A549 (cell line): ENCODE results near the gene FAM131C. TPM values are rescaled to one million over a fixed set of nuclear protein-coding genes. Genes with fewer than 3 reads are reported as not detected.

Source experiments
- ATAC-seq, 2 experiments: fragments of 200-7000 bp in 1 of 2; fragments of >200 bp in 1 of 2; cut with Nextera tagmentation in 1 of 2; cut with Tn5 transposase in 1 of 2; 3 replicates each; pipeline versions ENCODE4 v1.8.0 to v1.9.1; 2018 to 2020; ENCODE audit warnings: mild to moderate bottlenecking in 1 of 2, moderate library complexity in 1 of 2
- CTCF ChIA-PET: fragments of 300-600 bp; sonication (Branson Sonifier 250); formaldehyde crosslinking; extraction: SDS; loops from one replicate; lab custom pipeline; 2021; ENCODE audit warnings: antibody characterized with exemption, inconsistent platforms; lab: Yijun Ruan, JAX
- POLR2A ChIA-PET: fragments of 350-600 bp; formaldehyde crosslinking; extraction: SDS; loops from one replicate; lab custom pipeline; 2021; ENCODE audit warnings: antibody characterized with exemption, inconsistent platforms; lab: Yijun Ruan, JAX
- DNase-seq, 2 experiments: peaks; one replicate each; pipeline versions ENCODE4 v3.0.0 to v3.0.0-alpha.2; 2011 to 2016; ENCODE audit warnings: low read depth in 1 of 2, low spot score in 1 of 2
- FAIRE-seq: peaks from 2 replicates; lab custom pipeline; 2011; peaks lifted over from hg19 to GRCh38; lab: Jason Lieb, UNC
- H3K27ac ChIP-seq, 2 experiments: fragments of >200 bp; sonication (Bioruptor Twin); formaldehyde crosslinking; 3 replicates each; pipeline ENCODE4 v1.5.1; 2016 to 2017
- H3K4me1 ChIP-seq: fragments of >200 bp; sonication (Bioruptor Twin); formaldehyde crosslinking; 3 replicates; pipeline ENCODE4 v1.6.1; 2016
- H3K4me2 ChIP-seq: fragments of >200 bp; sonication (Bioruptor Twin); formaldehyde crosslinking; 3 replicates; pipeline ENCODE4 v1.6.1; 2016
- H3K4me3 ChIP-seq: fragments of >200 bp; sonication (Bioruptor Twin); formaldehyde crosslinking; 3 replicates; pipeline ENCODE4 v1.5.1; 2016
- H3K9me3 ChIP-seq: fragments of >200 bp; sonication (Bioruptor Twin); formaldehyde crosslinking; 3 replicates; pipeline ENCODE4 v1.6.1; 2016
- BCL3 ChIP-seq: fragments of >200 bp; sonication (Bioruptor Twin); formaldehyde crosslinking; IDR thresholded peaks from 3 replicates; pipeline ENCODE4 v1.6.1; 2016
- CHD4 ChIP-seq: fragments of 200-600 bp; sonication (generic); IDR thresholded peaks from 2 replicates; pipeline ENCODE4 v1.6.1; 2016; ENCODE audit warnings: antibody characterized with exemption, mild to moderate bottlenecking, borderline replicate concordance
- FOSL2 ChIP-seq, 2 experiments: fragments of 450-650 bp in 1 of 2; fragments of >200 bp in 1 of 2; sonication (Bioruptor Twin) in 1 of 2; formaldehyde crosslinking; IDR thresholded peaks; 2 replicates each; pipeline versions ENCODE4 v1.5.0 to v1.6.1; 2016 to 2020; ENCODE audit warnings: mild to moderate bottlenecking in 1 of 2, moderate library complexity in 1 of 2
- GATA3 ChIP-seq: IDR thresholded peaks from 2 replicates; pipeline ENCODE4 v1.6.1; 2012; ENCODE audit warnings: borderline replicate concordance
- HES2 ChIP-seq: fragments of >200 bp; sonication (Bioruptor Twin); formaldehyde crosslinking; IDR thresholded peaks from 2 replicates; pipeline ENCODE4 v1.6.1; 2016
- HOXB5 ChIP-seq: fragments of 250-450 bp; sonication (Bioruptor Pico); IDR thresholded peaks from 2 replicates; pipeline ENCODE4 v1.5.0; 2020; ENCODE audit warnings: mild to moderate bottlenecking, moderate library complexity
- JUN ChIP-seq, 2 experiments: fragments of >200 bp; sonication (Bioruptor Twin); formaldehyde crosslinking; IDR thresholded peaks; 2 replicates in 1 of 2; 3 replicates in 1 of 2; pipeline ENCODE4 v1.6.1; 2016 to 2017
- JUNB ChIP-seq: fragments of >200 bp; sonication (Bioruptor Twin); formaldehyde crosslinking; IDR thresholded peaks from 2 replicates; pipeline ENCODE4 v1.6.1; 2016
- MAX ChIP-seq: IDR thresholded peaks from 2 replicates; pipeline ENCODE4 v1.6.1; 2012
- MYC ChIP-seq: IDR thresholded peaks from 2 replicates; pipeline ENCODE4 v1.6.1; 2012; ENCODE audit warnings: mild to moderate bottlenecking, inconsistent platforms, low read length, improper control_type of control experiment, borderline replicate concordance
- PHF8 ChIP-seq: fragments of 200-600 bp; sonication (generic); IDR thresholded peaks from 2 replicates; pipeline ENCODE4 v1.6.1; 2016; ENCODE audit warnings: low read depth, mild to moderate bottlenecking, antibody characterized with exemption, moderate library complexity, borderline replicate concordance
- POLR2AphosphoS2 ChIP-seq: conservative IDR thresholded peaks from 2 replicates; pipeline ENCODE4 v1.6.1; 2012; ENCODE audit warnings: low read length, improper control_type of control experiment, inconsistent platforms
- REST ChIP-seq: fragments of 200-600 bp; sonication (generic); IDR thresholded peaks from 2 replicates; pipeline ENCODE4 v1.6.1; 2016; ENCODE audit warnings: antibody characterized with exemption, mild to moderate bottlenecking, moderate library complexity
- TP53 ChIP-seq: fragments of 250-450 bp; sonication (Bioruptor Pico); IDR thresholded peaks from 2 replicates; pipeline ENCODE4 v1.5.0; 2021; ENCODE audit warnings: mild to moderate bottlenecking, moderate library complexity
- WGBS: methylation state at CpG from one replicate; pipeline ENCODE4 v1.1.6; 2017; ENCODE audit errors: missing lambda C conversion rate; 5-methylcytosine and 5-hydroxymethylcytosine counted together
- polyA plus RNA-seq, 4 experiments: library from polyadenylated mRNA; depleted of rRNA in 3 of 4; stranded (reverse); fragments of >200 nt; fragmentation: RNase III in 1 of 4; extraction: RNeasy Plus Mini Kit Qiagen cat#74134 plus additional on column Dnase treatment in 1 of 4; gene quantifications; 2 replicates in 3 of 4; 3 replicates in 1 of 4; pipeline ENCODE4 v1.2.3, GENCODE V29; 2011 to 2017
- TF ChIP-seq, protein P1 (sequence below): IDR thresholded peaks from 2 replicates; pipeline ENCODE4 v1.6.1; 2012; ENCODE audit warnings: low read depth, borderline replicate concordance

FAM131C gene
- polyA plus RNA-seq, 2 of the 4 experiments (the other 2 are of a cell fraction), result 2.3 to 6.7 TPM

- TF ChIP-seq REST (no peak), BCL3 (no peak), JUN (IDR thresholded peaks at IDR 0.05) (no peak), MYC (no peak), CHD4 (no peak), TP53 (CRISPR knock-in tag) (no peak), GATA3 (no peak), MAX (no peak)
These were observed 4.2 kb upstream of the FAM131C start (continued) for GRCh38 chr1:16077406-16078245.

GRCh38 chr1:16076865-16077238 is 3.4 kb upstream of the FAM131C start:
- ChIA-PET CTCF (interaction anchor here (0.6 to 12.5 kb wide), 9 partner anchors 9 to 287 kb away, joined by 3 to 318 read pairs (median 13); partner anchors contain the start of gene EPHA2), POLR2A (no interaction called here)
- 81% methylated on average over 2 of the region's 11 CpGs for WGBS
- Histone ChIP-seq H3K9me3 (no peaks in the 10 kb centered on the region), H3K4me3 (no peak overlapping the region), H3K4me1 (peaks cover 64% of the 10 kb centered on the region), H3K27ac (peak overlapping the region; percentile 95 to 100), H3K4me2 (peak overlapping the region; percentile 79)
- no peak for FAIRE-seq
- DNase-seq, result peak in 1 of 2 experiments; percentile 67
- ATAC-seq, result peak; percentile 27 to 49
- TF ChIP-seq HOXB5 (CRISPR knock-in tag) (peak; percentile 77; the same call in 1 of the 2 replicates), POLR2AphosphoS2 (no peak), HES2 (no peak), MAX (peak; percentile 87), JUNB (0 out of 2 replicates have a peak, but pooled peaks have one; percentile 12), PHF8 (no peak), FOSL2 (IDR thresholded peaks at IDR 0.05) (0 out of 2 replicates have a peak, but pooled peaks have one; percentile 9), FOSL2 (CRISPR knock-in tag; IDR thresholded peaks at IDR 0.05) (peak; percentile 60; the same call in 1 of the 2 replicates)
- TF ChIP-seq, protein P1, sequence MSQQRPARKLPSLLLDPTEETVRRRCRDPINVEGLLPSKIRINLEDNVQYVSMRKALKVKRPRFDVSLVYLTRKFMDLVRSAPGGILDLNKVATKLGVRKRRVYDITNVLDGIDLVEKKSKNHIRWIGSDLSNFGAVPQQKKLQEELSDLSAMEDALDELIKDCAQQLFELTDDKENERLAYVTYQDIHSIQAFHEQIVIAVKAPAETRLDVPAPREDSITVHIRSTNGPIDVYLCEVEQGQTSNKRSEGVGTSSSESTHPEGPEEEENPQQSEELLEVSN, result no peak
